ENCODE data around the gene NOXRED1. TPM values are rescaled to one million over a fixed set of nuclear protein-coding genes. Genes with fewer than 3 reads are reported as not detected.

NOXRED1 gene
- total RNA-seq, 1 experiment from 2014 or later, result 2.0 TPM

GRCh38 chr14:77469067-77469505 lies 45.8 kb upstream of the NOXRED1 start:
- Histone ChIP-seq H3K4me1 (replicated peaks; ENCODE audit: insufficient read depth) (no peaks in the 10 kb centered on the region), H3K9me3 (ENCODE audit: insufficient read depth, low read depth) (no peaks in the 10 kb centered on the region), H3K9me2 (ENCODE audit: insufficient read depth) (no peaks in the 10 kb centered on the region), H3K4me3 (no peak overlapping the region), H3K79me2 (ENCODE audit: low read depth) (no peaks in the 10 kb centered on the region), H3K36me3 (ENCODE audit: low read depth) (peaks cover 37% of the 10 kb centered on the region), H2AFZ (no peak overlapping the region), H4K20me1 (ENCODE audit: insufficient read depth) (peaks cover 10% of the 10 kb centered on the region; the same call in 1 of the 2 replicates), H3F3A (ENCODE audit: insufficient read depth, low read depth) (peaks cover 54% of the 10 kb centered on the region), H3K27ac (no peak overlapping the region), H3K27me3 (ENCODE audit: insufficient read depth, low read depth) (peaks cover 3% of the 10 kb centered on the region; the same call in 1 of the 2 replicates), H3K4me2 (no peak overlapping the region)
- intact Hi-C loops (cut with micrococcal nuclease; ENCODE audit: unreplicated experiment), result no loop called here
- DNase-seq, result no peak
- TF ChIP-seq EZH2 (IDR thresholded peaks at IDR 0.05; ENCODE audit: low read depth) (no peak), CTCF (conservative IDR thresholded peaks at IDR 0.05) (no peak)
- POLR2A ChIA-PET (ENCODE audit: unreplicated experiment), result interaction anchor here (0.6 kb wide), 1 partner anchor 12 kb away, joined by 3 read pairs; no protein-coding TSS in a partner anchor
- TSS peak; percentile 6 for BruUV-seq (replicated peaks)
- CTCF ChIA-PET, result no interaction called here

GRCh38 chr14:77467801-77468200 lies 44.5 kb upstream of the NOXRED1 start:
- no peaks in the 10 kb centered on the region for H3K27me3 ChIP-seq (ENCODE audit: insufficient read depth, low read depth)
- CTCF ChIA-PET, result interaction anchor here (0.6 kb wide), 2 partner anchors 255 to 433 kb away, joined by 3 to 4 read pairs; no protein-coding TSS in a partner anchor
- H3F3A ChIP-seq (ENCODE audit: insufficient read depth, low read depth), result peaks cover 67% of the 10 kb centered on the region
- H3K79me2 ChIP-seq (ENCODE audit: low read depth), result no peaks in the 10 kb centered on the region
- intact Hi-C loops (cut with micrococcal nuclease; ENCODE audit: unreplicated experiment), result no loop called here
- no peak for DNase-seq
- H3K4me2 ChIP-seq, result no peak overlapping the region
- TF ChIP-seq CTCF (conservative IDR thresholded peaks at IDR 0.05), result no peak
- TF ChIP-seq EZH2 (IDR thresholded peaks at IDR 0.05; ENCODE audit: low read depth), result no peak
- H3K4me1 ChIP-seq (replicated peaks; ENCODE audit: insufficient read depth), result no peaks in the 10 kb centered on the region
- H3K4me3 ChIP-seq, result no peak overlapping the region
- H4K20me1 ChIP-seq (ENCODE audit: insufficient read depth), result peaks cover 16% of the 10 kb centered on the region; the same call in 1 of the 2 replicates
- H3K27ac ChIP-seq, result no peak overlapping the region
- peaks cover 48% of the 10 kb centered on the region for H3K36me3 ChIP-seq (ENCODE audit: low read depth)
- H3K9me3 ChIP-seq (ENCODE audit: insufficient read depth, low read depth), result no peaks in the 10 kb centered on the region
- H2AFZ ChIP-seq, result no peak overlapping the region
- H3K9me2 ChIP-seq (ENCODE audit: insufficient read depth), result no peaks in the 10 kb centered on the region
- BruUV-seq (replicated peaks), result no TSS peak
- POLR2A ChIA-PET (ENCODE audit: unreplicated experiment), result interaction anchor here (0.7 kb wide), 1 partner anchor 11 kb away, joined by 10 read pairs; the partner anchor contains the start of gene VIPAS39

GRCh38 chr14:77459072-77459723 lies 35.9 kb upstream of the NOXRED1 start:
- Histone ChIP-seq H3K36me3 (ENCODE audit: low read depth) (peaks cover 45% of the 10 kb centered on the region), H3K9me3 (ENCODE audit: insufficient read depth, low read depth) (no peaks in the 10 kb centered on the region), H3K27me3 (ENCODE audit: insufficient read depth, low read depth) (no peaks in the 10 kb centered on the region), H3K4me2 (peak overlapping the region; percentile 97), H3K4me3 (peak overlapping the region; percentile 73), H3K79me2 (ENCODE audit: low read depth) (peaks cover 76% of the 10 kb centered on the region), H3K4me1 (replicated peaks; ENCODE audit: insufficient read depth) (peaks cover 20% of the 10 kb centered on the region), H2AFZ (peak overlapping the region; percentile 89), H4K20me1 (ENCODE audit: insufficient read depth) (peaks cover 49% of the 10 kb centered on the region), H3F3A (ENCODE audit: insufficient read depth, low read depth) (peaks cover 46% of the 10 kb centered on the region; the same call in 1 of the 2 replicates), H3K9me2 (ENCODE audit: insufficient read depth) (no peaks in the 10 kb centered on the region), H3K27ac (peak overlapping the region; percentile 80; the same call in 1 of the 2 replicates)
- TSS peak; percentile 30 for BruUV-seq (replicated peaks)
- peak; percentile 66 for DNase-seq
- ChIA-PET POLR2A (ENCODE audit: unreplicated experiment) (interaction anchor here (0.6 to 0.9 kb wide), 3 partner anchors 150 to 360 kb away, joined by 3 to 8 read pairs (median 5); no protein-coding TSS in a partner anchor), CTCF (interaction anchor here (0.5 to 2.1 kb wide), 5 partner anchors 70 to 586 kb away, joined by 3 to 8 read pairs (median 4); no protein-coding TSS in a partner anchor)
- no peak for TF ChIP-seq EZH2 (IDR thresholded peaks at IDR 0.05; ENCODE audit: low read depth)
- TF ChIP-seq CTCF (conservative IDR thresholded peaks at IDR 0.05), result peak; percentile 91
- intact Hi-C loops (cut with micrococcal nuclease; ENCODE audit: unreplicated experiment), result loop anchor here (5.0 kb wide), 4 partner anchors 93 to 582 kb away; no protein-coding TSS in a partner anchor

All from PC-9 (cell line).